HCT116 (cell line): ENCODE results near the gene CKAP2L.

Experiments
- EZH2 ChIP-seq: fragments of 200-600 bp; sonication (generic); IDR thresholded peaks from 2 replicates; pipeline ENCODE4 v1.6.1; 2017; ENCODE audit warnings: antibody characterized with exemption, mixed run types
- POLR2A ChIP-seq: IDR thresholded peaks from 2 replicates; pipeline ENCODE4 v1.7.0; 2011; ENCODE audit warnings: borderline replicate concordance; ENCODE audit not compliant: insufficient read depth, insufficient read length; ENCODE audit errors: extremely low read depth

GRCh38 chr2:112723995-112724394 lies 40.4 kb downstream of the CKAP2L start:
- TF ChIP-seq POLR2A (no peak), EZH2 (no peak)
